GM23248 (cell line): ENCODE measurements around the gene ALDH1A3. TPM values are rescaled to one million over a fixed set of nuclear protein-coding genes. Genes with fewer than 3 reads are reported as not detected.

Experiments used
- DNase-seq: peaks from one replicate; pipeline ENCODE4 v3.0.0-alpha.2; 2015
- H2AFZ ChIP-seq: fragments of 200-600 bp; sonication (generic); 2 replicates; pipeline ENCODE4 v1.6.1; 2016; ENCODE audit warnings: antibody characterized with exemption
- H3F3A ChIP-seq: fragments of 200-600 bp; sonication (generic); 2 replicates; pipeline ENCODE4 v1.6.1; 2016; ENCODE audit warnings: mild to moderate bottlenecking, antibody characterized with exemption, mixed run types; ENCODE audit not compliant: insufficient read depth
- H3K27ac ChIP-seq: fragments of 200-600 bp; sonication (generic); 2 replicates; pipeline ENCODE4 v1.5.1; 2016; ENCODE audit warnings: mild to moderate bottlenecking
- H3K27me3 ChIP-seq: fragments of 200-600 bp; sonication (generic); replicated peaks from 2 replicates; pipeline ENCODE4 v1.6.1; 2016; ENCODE audit warnings: mild to moderate bottlenecking; ENCODE audit not compliant: insufficient read depth
- H3K36me3 ChIP-seq: fragments of 200-600 bp; sonication (generic); 2 replicates; pipeline ENCODE4 v1.6.1; 2016; ENCODE audit warnings: low read depth, mild to moderate bottlenecking
- H3K4me1 ChIP-seq: fragments of 200-600 bp; sonication (generic); 2 replicates; pipeline ENCODE4 v1.6.1; 2016; ENCODE audit warnings: mild to moderate bottlenecking; ENCODE audit not compliant: insufficient read depth
- H3K4me2 ChIP-seq: fragments of 200-600 bp; sonication (generic); one replicate; pipeline ENCODE4 v1.6.1; 2016; ENCODE audit warnings: mild to moderate bottlenecking; ENCODE audit not compliant: unreplicated experiment
- H3K4me3 ChIP-seq: fragments of 200-600 bp; sonication (generic); 2 replicates; pipeline ENCODE4 v1.5.1; 2016; ENCODE audit warnings: mild to moderate bottlenecking
- H3K79me2 ChIP-seq: fragments of 200-600 bp; sonication (generic); 2 replicates; pipeline ENCODE4 v1.6.1; 2016; ENCODE audit warnings: mild to moderate bottlenecking; ENCODE audit not compliant: insufficient read depth
- H3K9ac ChIP-seq: fragments of 200-600 bp; sonication (generic); 2 replicates; pipeline ENCODE4 v1.6.1; 2016; ENCODE audit warnings: mild to moderate bottlenecking
- H3K9me2 ChIP-seq: fragments of 200-600 bp; sonication (generic); 2 replicates; pipeline ENCODE4 v1.6.1; 2016; ENCODE audit warnings: mixed run types, mild to moderate bottlenecking, moderate library complexity; ENCODE audit not compliant: insufficient read depth
- H3K9me3 ChIP-seq: fragments of 200-600 bp; sonication (generic); one replicate; pipeline ENCODE4 v1.6.1; 2017; ENCODE audit warnings: low read depth
- H4K20me1 ChIP-seq: fragments of 200-600 bp; sonication (generic); 2 replicates; pipeline ENCODE4 v1.6.0; 2016; ENCODE audit not compliant: insufficient read depth
- EZH2 ChIP-seq: fragments of 200-600 bp; sonication (generic); IDR thresholded peaks from 2 replicates; pipeline ENCODE4 v1.6.1; 2018; ENCODE audit warnings: antibody characterized with exemption, mild to moderate bottlenecking; ENCODE audit not compliant: insufficient read depth, poor library complexity, severe bottlenecking
- EZH2phosphoT487 ChIP-seq: fragments of 200-600 bp; sonication (generic); IDR thresholded peaks from 2 replicates; pipeline ENCODE4 v1.6.1; 2018; ENCODE audit warnings: antibody characterized with exemption, moderate library complexity, mild to moderate bottlenecking, low read depth; ENCODE audit not compliant: insufficient read depth
- WGBS, 2 experiments: methylation state at CpG; one replicate each; pipeline ENCODE4 v1.1.6; 2015 to 2017; ENCODE audit warnings: low lambda C conversion rate in 2 of 2, low coverage in 1 of 2; ENCODE audit errors: missing lambda C conversion rate in 2 of 2; 5-methylcytosine and 5-hydroxymethylcytosine counted together
- in situ Hi-C: fragments of 300-500 bp; cut with MboI; formaldehyde crosslinking; loops from 2 replicates; pipeline ENCODE4 v1.15.0; 2020
- polyA plus RNA-seq: library from polyadenylated mRNA; unstranded; fragments of >200 nt; fragmentation: Nextera tagmentation; extraction: Ambion mirVana; gene quantifications from 2 replicates; pipeline ENCODE4 v1.2.1, GENCODE V29; 2016
- total RNA-seq: library from RNA; depleted of rRNA; stranded (reverse); fragments of >200 nt; shearing (Covaris generic); gene quantifications from 2 replicates; pipeline ENCODE4 v1.2.3, GENCODE V29; 2014

The ALDH1A3 gene
- total and polyA plus RNA-seq, 2 experiments from 2014 or later: 4.8 to 9.9 TPM

DNA sequence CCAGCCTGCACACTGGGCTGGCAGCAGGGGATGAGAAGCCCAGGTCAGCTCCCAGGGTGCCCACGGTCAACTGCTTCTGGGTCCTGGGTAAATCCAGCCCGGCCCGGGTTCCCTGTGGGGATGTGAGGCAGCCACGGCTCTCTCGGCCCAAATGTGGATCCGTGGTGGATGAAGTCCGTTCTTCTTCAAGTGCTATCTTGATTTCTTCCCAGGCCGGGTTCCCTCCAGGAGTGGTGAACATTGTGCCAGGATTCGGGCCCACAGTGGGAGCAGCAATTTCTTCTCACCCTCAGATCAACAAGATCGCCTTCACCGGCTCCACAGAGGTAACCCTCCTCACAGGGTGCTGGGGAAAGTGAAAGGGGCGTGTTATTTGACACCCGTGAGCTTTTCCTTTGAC lies 16.1 kb downstream of the ALDH1A3 start:
- Histone ChIP-seq H2AFZ (no peak overlapping the region), H3K27me3 (no peaks in the 10 kb centered on the region), H3K4me3 (no peak overlapping the region), H3K9ac (no peak overlapping the region), H3K4me2 (no peak overlapping the region), H3K27ac (no peak overlapping the region), H3F3A (no peaks in the 10 kb centered on the region), H3K9me2 (no peaks in the 10 kb centered on the region), H3K79me2 (no peaks in the 10 kb centered on the region), H4K20me1 (no peaks in the 10 kb centered on the region), H3K4me1 (no peaks in the 10 kb centered on the region), H3K36me3 (no peaks in the 10 kb centered on the region), H3K9me3 (no peaks in the 10 kb centered on the region)
- WGBS, 2 experiments: 88 to 94% methylated on average over 13 of the region's 13 CpGs
- TF ChIP-seq EZH2phosphoT487 (no peak), EZH2 (no peak)
- no peak for DNase-seq
- in situ Hi-C loops: no loop called here

DNA sequence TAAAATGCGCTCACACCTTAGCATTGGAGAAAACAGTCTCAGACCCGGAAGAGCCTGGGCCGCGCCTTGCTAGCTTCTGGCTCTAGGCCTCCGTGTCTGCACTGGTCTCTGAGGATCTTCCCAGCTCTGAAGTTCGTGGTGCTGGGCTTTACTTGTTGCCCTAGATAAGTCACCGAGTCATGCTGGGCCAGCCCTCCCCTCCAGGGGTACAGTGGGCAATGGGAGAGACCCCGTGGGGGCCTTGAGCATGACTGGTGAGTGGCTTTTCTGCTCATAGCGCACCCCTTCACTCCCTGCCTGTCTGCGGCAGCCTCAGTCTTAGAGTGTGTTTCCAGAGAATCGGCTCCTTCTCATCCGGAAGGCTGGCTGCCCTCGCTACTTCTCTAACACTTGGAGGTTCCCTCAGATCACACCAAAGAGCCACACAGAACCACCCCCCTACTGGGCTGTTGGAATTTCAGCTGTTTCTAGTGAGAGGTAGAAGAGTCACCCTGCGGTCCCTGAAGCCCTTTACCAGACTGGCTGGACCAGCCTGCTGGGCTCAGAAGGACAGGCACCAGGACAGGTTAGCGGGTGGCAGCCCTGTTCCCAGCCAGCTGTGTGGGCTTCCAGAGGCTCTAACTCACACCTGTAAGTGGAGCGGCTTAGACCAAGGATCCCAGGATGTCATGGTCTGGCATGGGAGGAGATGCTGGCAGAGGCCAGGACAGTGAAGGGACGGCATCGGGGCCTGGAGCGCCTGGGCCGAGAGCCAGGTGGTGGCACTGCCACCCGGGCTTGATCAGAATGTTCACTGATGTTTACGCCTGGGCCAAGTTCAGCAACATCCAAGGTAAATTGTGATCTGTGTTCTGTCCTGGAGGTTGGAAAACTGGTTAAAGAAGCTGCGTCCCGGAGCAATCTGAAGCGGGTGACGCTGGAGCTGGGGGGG lies 17.9 kb downstream of the ALDH1A3 start:
- in situ Hi-C loops: no loop called here
- no peak overlapping the region for H2AFZ ChIP-seq
- no peak overlapping the region for H3K27ac ChIP-seq

DNA sequence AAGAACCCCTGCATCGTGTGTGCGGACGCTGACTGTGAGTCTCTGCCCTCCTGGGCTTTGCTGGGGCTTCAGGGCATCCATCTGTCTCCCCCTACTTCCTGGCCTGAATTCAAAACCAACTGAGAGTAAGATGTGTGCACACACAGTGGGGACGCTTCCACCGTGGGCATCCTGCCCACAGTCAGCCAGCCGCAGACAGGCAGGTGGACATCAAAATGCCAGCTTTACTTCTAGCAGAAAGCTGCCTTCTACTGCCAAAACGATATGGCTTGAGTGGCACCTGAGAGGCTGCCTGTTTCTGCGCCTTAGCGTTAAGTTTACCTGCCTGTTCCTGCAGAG lies 18.5 kb downstream of the ALDH1A3 start:
- peaks cover 9% of the 10 kb centered on the region; the same call in 1 of the 2 replicates for H3K4me1 ChIP-seq
- no peaks in the 10 kb centered on the region for H3K9me3 ChIP-seq
- no peaks in the 10 kb centered on the region for H3K36me3 ChIP-seq
- no peaks in the 10 kb centered on the region for H4K20me1 ChIP-seq
- H3K9me2 ChIP-seq: no peaks in the 10 kb centered on the region
- DNase-seq: no peak
- peaks cover under 1% of the 10 kb centered on the region; the same call in 1 of the 2 replicates for H3F3A ChIP-seq
- no peak overlapping the region for H3K27ac ChIP-seq
- TF ChIP-seq EZH2 (no peak), EZH2phosphoT487 (no peak)
- no peak overlapping the region for H2AFZ ChIP-seq
- H3K4me3 ChIP-seq: no peak overlapping the region
- H3K9ac ChIP-seq: no peak overlapping the region
- no peak overlapping the region for H3K4me2 ChIP-seq
- H3K27me3 ChIP-seq: no peaks in the 10 kb centered on the region
- WGBS, 2 experiments: 90 to 91% methylated on average over 9 of the region's 9 CpGs
- in situ Hi-C loops: no loop called here
- H3K79me2 ChIP-seq: no peaks in the 10 kb centered on the region

More for the DNA sequence above, 17.9 kb downstream of the ALDH1A3 start:
- WGBS, 2 experiments: 88% methylated on average over 24 to 26 of the region's 26 CpGs
- Histone ChIP-seq H3K4me3 (no peak overlapping the region), H3K9me2 (no peaks in the 10 kb centered on the region), H3K4me2 (no peak overlapping the region), H3K79me2 (no peaks in the 10 kb centered on the region), H3K4me1 (peaks cover 6% of the 10 kb centered on the region; the same call in 1 of the 2 replicates), H3K9me3 (no peaks in the 10 kb centered on the region), H3K9ac (no peak overlapping the region), H3K27me3 (no peaks in the 10 kb centered on the region), H4K20me1 (no peaks in the 10 kb centered on the region), H3F3A (no peaks in the 10 kb centered on the region), H3K36me3 (no peaks in the 10 kb centered on the region)
- no peak for DNase-seq
- no peak for TF ChIP-seq EZH2
- no peak for TF ChIP-seq EZH2phosphoT487

DNA sequence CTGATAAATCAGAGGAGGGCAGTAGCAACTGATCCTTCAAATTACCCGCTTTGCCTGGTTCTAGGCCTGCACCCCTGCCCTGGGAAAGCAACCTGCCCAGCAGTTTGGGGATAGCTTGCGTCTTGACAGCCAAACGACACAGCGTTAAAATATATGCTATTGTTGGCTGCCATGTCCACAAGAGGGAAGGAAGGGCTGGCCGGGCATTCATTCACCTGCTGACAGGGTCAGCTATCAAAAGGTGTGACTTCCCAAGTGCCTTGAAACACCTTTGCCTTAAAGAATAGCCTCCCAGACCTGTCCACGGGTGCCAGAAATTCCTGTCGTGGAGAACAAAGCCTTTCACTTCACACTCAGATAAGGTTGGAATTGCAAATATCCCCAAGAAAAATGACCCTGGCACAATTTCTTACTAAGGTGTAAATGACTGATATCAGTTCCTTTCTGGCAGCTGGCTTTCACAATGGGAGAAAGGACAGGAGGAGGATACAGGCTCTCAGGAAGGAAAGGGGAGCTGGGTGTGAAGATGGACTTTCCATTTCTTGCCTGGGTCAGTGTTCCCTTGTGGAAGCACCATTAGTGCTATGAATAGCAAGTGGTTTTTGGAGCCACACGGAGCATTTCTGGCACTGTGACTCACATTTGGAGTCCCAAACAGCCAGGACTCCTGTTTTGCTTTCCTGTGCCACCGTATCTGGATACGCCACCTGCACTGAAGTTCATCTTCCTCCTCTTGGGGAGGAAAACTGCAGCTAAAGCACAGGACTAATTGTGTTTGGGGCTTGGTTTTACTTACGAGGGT lies 19.2 kb downstream of the ALDH1A3 start:
- H3K4me2 ChIP-seq: no peak overlapping the region
- peaks cover 7% of the 10 kb centered on the region; the same call in 1 of the 2 replicates for H3F3A ChIP-seq
- no peaks in the 10 kb centered on the region for H3K79me2 ChIP-seq
- H3K4me1 ChIP-seq: peaks cover 9% of the 10 kb centered on the region; the same call in 1 of the 2 replicates
- 84% methylated on average over 11 of the region's 11 CpGs for WGBS, 2 experiments
- no peaks in the 10 kb centered on the region for H4K20me1 ChIP-seq
- in situ Hi-C loops: no loop called here
- H3K27me3 ChIP-seq: no peaks in the 10 kb centered on the region
- no peaks in the 10 kb centered on the region for H3K9me2 ChIP-seq
- no peak overlapping the region for H3K27ac ChIP-seq
- H3K36me3 ChIP-seq: no peaks in the 10 kb centered on the region
- H3K9me3 ChIP-seq: no peaks in the 10 kb centered on the region
- no peak overlapping the region for H3K9ac ChIP-seq
- no peak overlapping the region for H3K4me3 ChIP-seq
- H2AFZ ChIP-seq: no peak overlapping the region
- DNase-seq: no peak
- TF ChIP-seq EZH2 (no peak), EZH2phosphoT487 (no peak)
